ENCODE results near the gene EPSTI1.

EPSTI1 gene

DNA sequence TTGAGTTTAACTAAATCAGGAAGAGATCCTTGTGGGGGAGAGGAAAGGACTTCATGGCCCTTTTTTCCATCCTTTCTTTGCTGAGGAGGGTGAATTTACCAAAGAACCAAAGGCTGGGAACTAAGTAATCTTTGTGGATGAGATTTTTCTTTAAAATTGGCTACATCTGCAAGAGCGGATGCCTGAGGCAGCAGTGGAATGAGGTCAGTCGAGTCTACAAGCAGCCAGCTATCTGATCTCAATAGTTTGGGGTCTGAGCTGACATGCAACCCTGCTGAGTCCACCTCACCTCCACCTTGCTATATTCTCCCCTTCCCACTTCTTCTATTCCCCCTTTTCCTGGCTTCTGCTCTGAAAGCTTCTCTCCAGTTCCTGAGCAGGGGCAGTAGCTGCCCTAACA lies 27.8 kb upstream of the EPSTI1 start:
- no peaks in the 10 kb centered on the region for H3K9me3 Mint-ChIP-seq
- H3K36me3 Mint-ChIP-seq (ENCODE audit: low read depth), result no peaks in the 10 kb centered on the region
- H3K27me3 Mint-ChIP-seq, result no peaks in the 10 kb centered on the region
- no peak overlapping the region for H3K27ac Mint-ChIP-seq
- H3K4me1 Mint-ChIP-seq (ENCODE audit: low read depth), result peaks cover 14% of the 10 kb centered on the region
- no peak overlapping the region for H3K4me3 Mint-ChIP-seq

DNA sequence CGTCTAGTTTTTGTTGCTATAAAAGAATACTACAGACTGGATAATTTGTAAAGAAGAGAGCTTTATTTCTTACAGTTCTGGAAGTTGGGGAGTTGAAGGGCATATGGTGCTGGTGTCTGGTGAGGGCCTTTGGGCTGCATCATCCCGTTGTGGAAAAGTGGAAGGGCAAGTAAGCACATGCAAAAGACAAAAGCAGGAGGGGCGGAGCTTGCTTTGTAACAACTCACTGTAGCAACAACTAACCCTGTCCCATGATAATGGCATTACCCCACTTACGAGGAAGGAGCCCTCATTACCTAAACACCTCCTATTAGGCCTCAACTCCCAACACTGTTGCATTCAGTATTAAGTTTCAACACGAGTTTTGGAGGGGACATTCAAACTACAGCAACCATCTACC lies 24.2 kb upstream of the EPSTI1 start:
- Mint-ChIP-seq H3K27me3 (no peaks in the 10 kb centered on the region), H3K4me1 (ENCODE audit: low read depth) (no peaks in the 10 kb centered on the region), H3K27ac (no peak overlapping the region), H3K9me3 (no peaks in the 10 kb centered on the region), H3K4me3 (no peak overlapping the region), H3K36me3 (ENCODE audit: low read depth) (no peaks in the 10 kb centered on the region)

DNA sequence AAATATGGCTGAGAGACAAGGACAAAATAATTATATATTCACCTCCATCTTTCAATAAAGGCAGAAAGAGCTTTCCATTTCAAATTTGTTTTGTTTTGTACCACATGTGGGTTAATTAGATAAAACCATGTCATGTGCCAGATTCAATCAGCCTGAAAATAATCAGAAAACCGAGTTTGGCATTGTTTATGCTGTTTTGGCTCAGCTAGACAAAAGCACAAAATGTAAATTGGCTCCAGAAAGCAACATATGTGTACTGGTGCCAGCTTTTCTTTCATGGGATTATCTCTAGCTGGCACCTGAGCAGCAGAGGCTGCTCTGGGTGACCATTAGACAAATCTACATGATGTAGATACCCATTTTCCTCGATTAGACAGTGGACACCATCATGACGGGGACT lies 22.1 kb upstream of the EPSTI1 start:
- Mint-ChIP-seq H3K4me3 (no peak overlapping the region), H3K9me3 (no peaks in the 10 kb centered on the region), H3K27ac (no peak overlapping the region), H3K4me1 (ENCODE audit: low read depth) (no peaks in the 10 kb centered on the region), H3K36me3 (ENCODE audit: low read depth) (no peaks in the 10 kb centered on the region), H3K27me3 (no peaks in the 10 kb centered on the region)

DNA sequence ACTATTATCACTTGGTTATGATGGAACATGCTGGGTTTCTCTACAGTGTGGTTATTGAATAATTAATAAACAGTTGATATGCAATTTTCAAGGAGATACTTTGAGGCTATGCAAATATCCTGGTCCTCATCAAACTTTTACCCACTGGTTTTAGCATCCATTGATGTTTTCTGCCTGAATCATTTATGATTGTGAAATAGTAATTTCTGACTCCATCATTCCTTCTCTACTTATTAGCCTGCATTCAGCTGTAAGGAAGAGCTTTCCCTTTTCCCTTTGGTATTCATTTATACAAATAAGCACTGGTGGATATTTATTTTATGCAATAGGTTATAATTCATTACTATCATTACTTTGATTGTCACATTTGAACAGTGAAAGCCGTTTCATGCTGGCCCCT lies 17.5 kb upstream of the EPSTI1 start:
- Mint-ChIP-seq H3K9me3 (no peaks in the 10 kb centered on the region), H3K27me3 (peaks cover 4% of the 10 kb centered on the region), H3K36me3 (ENCODE audit: low read depth) (no peaks in the 10 kb centered on the region), H3K27ac (no peak overlapping the region), H3K4me1 (ENCODE audit: low read depth) (no peaks in the 10 kb centered on the region), H3K4me3 (no peak overlapping the region)

DNA sequence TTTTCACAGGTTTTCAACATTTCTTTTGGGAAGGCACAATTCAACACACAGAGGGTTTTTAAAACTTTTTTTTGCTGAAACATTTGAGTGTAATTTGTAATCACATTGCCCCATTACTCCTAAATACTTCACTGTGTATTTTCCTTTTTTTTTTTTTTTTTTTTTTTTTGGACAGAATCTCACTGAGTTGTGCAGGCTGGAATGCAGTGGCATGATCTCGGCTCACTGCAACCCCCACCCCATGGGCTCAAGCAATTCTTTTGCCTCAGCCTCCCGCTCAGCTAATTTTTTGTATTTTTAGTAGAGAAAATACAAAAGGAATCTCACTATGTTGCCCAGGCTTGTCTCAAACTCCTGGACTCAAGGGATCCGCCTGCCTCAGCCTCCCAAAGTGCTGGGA lies 16.6 kb upstream of the EPSTI1 start:
- H3K9me3 Mint-ChIP-seq, result no peaks in the 10 kb centered on the region
- H3K4me3 Mint-ChIP-seq, result no peak overlapping the region
- peak overlapping the region; percentile 15 for H3K27ac Mint-ChIP-seq
- H3K36me3 Mint-ChIP-seq (ENCODE audit: low read depth), result no peaks in the 10 kb centered on the region
- peaks cover 4% of the 10 kb centered on the region for H3K27me3 Mint-ChIP-seq
- H3K4me1 Mint-ChIP-seq (ENCODE audit: low read depth), result no peaks in the 10 kb centered on the region

DNA sequence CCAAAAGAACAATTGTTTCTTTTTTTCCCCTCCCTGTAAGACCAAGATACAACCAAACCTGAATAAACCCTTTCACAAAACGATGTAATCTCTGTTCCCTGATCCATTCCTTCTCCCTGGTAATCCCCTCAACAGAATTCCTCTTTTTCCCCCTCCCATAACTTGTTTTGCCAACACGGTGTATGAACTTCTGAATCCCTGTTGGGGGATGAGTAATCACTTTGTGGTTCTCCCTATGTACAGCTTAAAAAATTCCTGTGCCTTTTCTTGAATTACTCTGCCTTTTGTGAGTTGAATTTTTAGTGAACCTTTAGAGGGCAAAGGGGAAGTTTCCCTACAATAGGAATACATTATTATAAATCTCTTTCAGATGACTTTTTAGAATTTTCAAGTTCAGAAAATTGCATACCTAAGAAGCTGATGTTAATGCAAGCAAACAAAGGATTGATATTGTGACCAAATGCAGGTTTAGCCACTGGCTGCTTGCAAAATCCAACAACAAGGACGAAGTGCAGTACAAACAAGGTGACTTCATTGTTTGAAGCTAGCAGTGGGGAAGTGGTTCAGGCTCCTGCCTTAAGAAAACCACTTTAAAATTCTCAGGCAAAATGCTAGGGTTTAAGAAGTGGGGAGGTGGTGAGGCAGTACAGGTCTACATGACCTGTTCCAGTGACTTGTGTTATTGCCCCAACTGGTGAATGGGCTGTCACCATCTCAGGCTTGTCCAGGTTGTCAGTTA lies 15.0 kb upstream of the EPSTI1 start:
- H3K36me3 Mint-ChIP-seq (ENCODE audit: low read depth), result no peaks in the 10 kb centered on the region
- peaks cover 8% of the 10 kb centered on the region for H3K9me3 Mint-ChIP-seq
- H3K27me3 Mint-ChIP-seq, result peaks cover 4% of the 10 kb centered on the region
- H3K4me1 Mint-ChIP-seq (ENCODE audit: low read depth), result no peaks in the 10 kb centered on the region
- H3K27ac Mint-ChIP-seq, result no peak overlapping the region
- no peak overlapping the region for H3K4me3 Mint-ChIP-seq

DNA sequence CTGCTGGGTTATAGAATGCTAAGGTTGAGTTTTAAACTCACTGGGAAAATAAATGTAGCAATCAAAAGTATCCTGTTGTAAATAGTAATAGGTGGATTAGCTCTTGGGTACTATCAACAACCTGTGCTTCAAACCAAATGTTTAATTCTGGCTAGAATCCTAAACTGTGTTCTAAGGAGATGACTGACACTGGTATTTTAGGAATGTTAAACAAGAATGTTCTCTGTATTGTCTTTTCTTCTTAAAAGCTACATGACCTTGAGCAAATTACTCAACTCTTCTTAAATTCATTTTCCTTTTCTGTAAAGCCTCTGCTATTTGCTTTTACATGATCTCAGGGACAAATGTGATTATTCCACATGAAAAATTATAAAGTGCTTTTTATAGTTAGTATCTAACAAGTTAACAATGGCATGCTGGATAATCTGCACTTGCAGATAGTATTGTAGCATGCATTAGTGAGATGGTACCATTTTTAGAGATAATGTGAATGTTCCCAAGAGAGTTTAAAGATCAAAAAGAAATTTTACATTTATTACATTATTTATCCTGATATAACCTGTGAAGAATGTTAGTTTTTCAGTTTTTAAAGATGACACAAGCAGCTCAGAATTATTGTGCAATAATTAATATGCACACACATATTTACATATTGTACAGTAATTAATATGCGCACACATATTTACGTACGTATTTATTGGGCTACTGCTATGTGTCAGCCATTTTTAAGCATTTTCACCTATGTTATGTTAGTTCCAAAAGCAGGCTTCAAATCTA lies 13.6 kb upstream of the EPSTI1 start:
- Mint-ChIP-seq H3K4me3 (no peak overlapping the region), H3K27me3 (peaks cover 4% of the 10 kb centered on the region), H3K9me3 (peaks cover 13% of the 10 kb centered on the region), H3K27ac (no peak overlapping the region), H3K4me1 (ENCODE audit: low read depth) (no peaks in the 10 kb centered on the region), H3K36me3 (ENCODE audit: low read depth) (no peaks in the 10 kb centered on the region)

DNA sequence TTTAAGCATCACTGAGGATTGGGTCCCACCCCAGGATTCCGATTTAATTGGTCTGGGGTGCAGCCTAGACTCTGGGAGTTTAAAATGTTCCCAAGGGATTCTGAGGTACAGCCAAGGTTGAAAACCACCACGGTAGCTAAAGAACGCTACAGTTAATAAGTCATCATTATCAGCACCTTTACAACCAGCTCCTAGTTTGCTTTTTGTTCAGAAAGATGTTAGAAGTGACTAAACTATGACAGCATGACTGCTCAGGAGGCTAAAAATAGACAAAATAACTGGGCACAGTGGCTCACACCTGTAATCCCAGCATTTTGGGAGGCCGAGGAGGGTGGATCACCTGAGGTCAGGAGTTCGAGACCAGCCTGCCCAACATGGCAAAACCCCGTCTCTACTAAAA lies 11.7 kb upstream of the EPSTI1 start:
- Mint-ChIP-seq H3K27ac (no peak overlapping the region), H3K27me3 (peaks cover 4% of the 10 kb centered on the region), H3K36me3 (ENCODE audit: low read depth) (no peaks in the 10 kb centered on the region), H3K4me1 (ENCODE audit: low read depth) (no peaks in the 10 kb centered on the region), H3K9me3 (peaks cover 13% of the 10 kb centered on the region), H3K4me3 (no peak overlapping the region)

DNA sequence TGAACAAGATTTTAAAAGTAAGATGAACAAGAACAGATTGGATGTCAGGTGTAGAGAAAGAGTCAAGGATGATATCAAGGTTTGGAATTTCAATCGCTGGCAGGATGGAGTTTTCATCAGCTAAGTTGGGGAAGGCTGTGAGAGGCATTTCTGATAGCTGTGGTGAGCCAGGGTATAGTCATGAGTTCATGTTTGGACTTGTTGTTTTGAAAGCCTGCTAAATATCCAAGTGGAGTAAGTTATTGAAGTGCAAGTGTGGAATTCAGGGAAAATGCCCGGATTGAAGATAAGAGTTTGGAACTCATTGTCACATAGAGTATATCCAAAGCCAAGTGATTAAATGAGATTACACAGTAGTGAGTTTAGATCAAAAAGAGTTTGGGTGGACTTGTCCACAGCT lies 11.0 kb upstream of the EPSTI1 start:
- Mint-ChIP-seq H3K4me3 (no peak overlapping the region), H3K27me3 (no peaks in the 10 kb centered on the region), H3K9me3 (peaks cover 13% of the 10 kb centered on the region), H3K4me1 (ENCODE audit: low read depth) (peaks cover 1% of the 10 kb centered on the region), H3K36me3 (ENCODE audit: low read depth) (no peaks in the 10 kb centered on the region), H3K27ac (no peak overlapping the region)

DNA sequence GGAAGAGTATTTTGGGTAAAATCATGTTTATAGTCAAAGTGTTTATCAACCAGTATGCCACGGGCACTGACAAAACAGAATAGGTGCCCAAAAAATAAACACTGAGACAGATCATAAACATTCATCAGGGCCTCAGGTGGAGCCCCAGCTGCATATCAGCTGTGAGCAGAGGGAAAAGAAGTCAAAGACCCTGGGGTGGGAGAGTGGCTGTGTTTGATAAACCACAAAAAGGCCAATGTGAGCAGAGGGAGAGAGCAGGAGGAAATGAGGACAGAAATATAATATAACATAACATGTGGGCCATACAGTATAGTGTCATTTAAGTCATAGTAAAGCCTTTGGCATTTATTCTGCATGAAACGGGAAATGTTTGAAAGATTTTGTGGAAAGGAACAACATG lies 10.0 kb upstream of the EPSTI1 start:
- Mint-ChIP-seq H3K36me3 (ENCODE audit: low read depth) (no peaks in the 10 kb centered on the region), H3K27me3 (no peaks in the 10 kb centered on the region), H3K9me3 (peaks cover 13% of the 10 kb centered on the region), H3K27ac (no peak overlapping the region), H3K4me3 (no peak overlapping the region), H3K4me1 (ENCODE audit: low read depth) (peaks cover 11% of the 10 kb centered on the region)

DNA sequence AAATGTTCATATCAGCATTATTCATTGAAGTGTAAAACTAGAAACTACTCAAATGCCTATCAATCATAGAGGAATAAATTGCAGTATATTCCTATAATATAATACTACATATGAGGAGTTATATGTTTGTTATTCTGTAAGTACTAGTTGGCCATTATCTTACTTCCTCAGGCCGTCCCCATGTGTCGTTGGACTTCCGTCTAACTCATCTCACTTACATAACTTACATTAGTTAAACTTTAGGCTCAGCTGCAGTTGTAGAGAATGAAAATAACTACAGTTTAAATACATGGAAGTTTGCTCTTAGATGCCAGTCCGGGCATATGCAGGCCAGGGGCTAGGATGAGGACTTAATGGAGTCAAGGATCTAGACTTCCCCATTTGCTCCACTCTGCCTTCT lies 8.6 kb upstream of the EPSTI1 start:
- no peak overlapping the region for H3K27ac Mint-ChIP-seq
- no peak overlapping the region for H3K4me3 Mint-ChIP-seq
- peaks cover 24% of the 10 kb centered on the region for H3K4me1 Mint-ChIP-seq (ENCODE audit: low read depth)

DNA sequence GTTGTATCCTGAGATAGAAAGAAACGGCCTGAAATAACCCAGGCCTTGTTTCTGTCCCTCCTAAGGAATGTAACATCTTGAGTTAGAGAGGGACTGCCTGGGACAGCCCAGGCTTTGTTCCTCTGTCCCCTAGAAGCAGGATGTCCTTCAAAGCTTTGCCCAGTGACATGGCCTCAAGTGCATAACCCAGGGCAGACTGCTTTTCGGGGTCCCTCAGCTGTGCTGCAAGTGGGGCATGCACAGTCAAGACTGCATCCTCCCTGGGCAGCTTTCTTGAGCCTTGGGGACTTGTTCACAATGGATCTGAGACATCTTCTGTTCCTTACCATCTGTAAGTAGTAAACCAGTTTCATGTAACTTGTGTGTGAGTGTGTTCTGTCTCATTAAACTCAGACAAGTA lies 7.5 kb upstream of the EPSTI1 start:
- Mint-ChIP-seq H3K36me3 (ENCODE audit: low read depth) (no peaks in the 10 kb centered on the region), H3K27ac (no peak overlapping the region), H3K4me1 (ENCODE audit: low read depth) (peaks cover 33% of the 10 kb centered on the region), H3K9me3 (peaks cover 13% of the 10 kb centered on the region), H3K4me3 (no peak overlapping the region), H3K27me3 (no peaks in the 10 kb centered on the region)

More for the DNA sequence above, 8.6 kb upstream of the EPSTI1 start:
- Mint-ChIP-seq H3K27me3 (no peaks in the 10 kb centered on the region), H3K9me3 (peaks cover 13% of the 10 kb centered on the region), H3K36me3 (ENCODE audit: low read depth) (no peaks in the 10 kb centered on the region)

DNA sequence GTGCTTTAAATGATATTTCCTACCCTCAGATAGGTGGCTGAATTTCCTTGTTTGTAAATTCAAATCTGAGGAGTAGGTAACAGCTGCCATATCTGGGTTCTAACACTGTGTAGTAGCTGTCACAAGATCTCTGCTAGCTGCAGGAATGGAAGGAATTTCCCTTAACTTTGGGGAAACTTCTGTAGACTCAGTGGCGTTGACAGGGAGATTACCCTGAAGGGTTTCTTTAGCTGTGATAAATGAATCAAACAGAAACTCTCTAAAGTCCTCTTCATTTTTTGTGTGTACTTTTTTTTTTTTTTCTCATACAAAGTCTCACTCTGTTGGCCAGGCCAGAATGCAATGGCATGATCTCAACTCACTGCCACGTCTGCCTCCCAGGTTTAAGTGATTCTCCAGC lies 5.3 kb upstream of the EPSTI1 start:
- no peaks in the 10 kb centered on the region for H3K27me3 Mint-ChIP-seq
- peaks cover 9% of the 10 kb centered on the region for H3K9me3 Mint-ChIP-seq
- no peak overlapping the region for H3K4me3 Mint-ChIP-seq
- peak overlapping the region; percentile 15 for H3K27ac Mint-ChIP-seq
- peaks cover 52% of the 10 kb centered on the region for H3K4me1 Mint-ChIP-seq (ENCODE audit: low read depth)
- no peaks in the 10 kb centered on the region for H3K36me3 Mint-ChIP-seq (ENCODE audit: low read depth)

DNA sequence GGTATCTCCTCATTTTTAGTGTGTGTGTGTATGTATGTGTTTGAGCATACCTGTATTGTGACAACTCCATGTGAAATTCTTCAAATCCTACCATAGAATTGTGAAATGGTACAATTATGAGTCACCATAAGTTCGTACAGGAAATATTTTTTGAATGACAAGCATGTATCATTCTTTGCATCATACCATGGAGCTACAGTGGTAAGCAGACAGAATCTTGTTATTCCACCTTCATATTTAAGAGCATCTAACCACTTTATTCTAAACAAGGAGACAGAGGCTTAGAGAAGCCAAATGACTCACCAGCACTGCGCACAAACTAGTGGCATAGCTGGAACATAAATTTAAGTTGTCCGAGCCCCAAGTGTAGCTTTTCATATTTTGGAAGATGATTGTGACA lies 4.5 kb upstream of the EPSTI1 start:
- Mint-ChIP-seq H3K27ac (peak overlapping the region; percentile 2), H3K4me3 (peak overlapping the region; percentile 0), H3K4me1 (ENCODE audit: low read depth) (peaks cover 58% of the 10 kb centered on the region), H3K36me3 (ENCODE audit: low read depth) (no peaks in the 10 kb centered on the region), H3K9me3 (peaks cover under 1% of the 10 kb centered on the region), H3K27me3 (no peaks in the 10 kb centered on the region)

DNA sequence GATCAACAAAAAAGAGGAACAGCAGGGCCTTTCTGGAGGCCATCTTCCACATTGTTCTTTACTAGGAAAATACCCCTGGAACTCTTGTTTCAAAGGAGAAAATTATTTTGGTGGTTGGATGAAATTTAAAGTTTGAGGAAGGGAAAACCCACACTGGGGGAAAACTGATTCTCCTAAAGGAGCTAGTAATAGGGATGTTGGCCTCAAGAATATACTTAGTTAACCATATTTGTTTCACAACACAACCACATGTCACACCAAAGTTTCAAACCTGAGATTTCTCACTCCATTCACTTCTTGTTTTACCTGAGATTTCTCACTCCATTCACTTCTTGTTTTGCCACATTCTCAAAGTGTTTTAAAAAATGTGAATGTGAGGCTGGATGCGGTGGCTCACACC lies 2.8 kb upstream of the EPSTI1 start:
- Mint-ChIP-seq H3K27ac (no peak overlapping the region), H3K9me3 (no peaks in the 10 kb centered on the region), H3K27me3 (no peaks in the 10 kb centered on the region), H3K4me1 (ENCODE audit: low read depth) (peaks cover 75% of the 10 kb centered on the region), H3K36me3 (ENCODE audit: low read depth) (no peaks in the 10 kb centered on the region), H3K4me3 (no peak overlapping the region)

DNA sequence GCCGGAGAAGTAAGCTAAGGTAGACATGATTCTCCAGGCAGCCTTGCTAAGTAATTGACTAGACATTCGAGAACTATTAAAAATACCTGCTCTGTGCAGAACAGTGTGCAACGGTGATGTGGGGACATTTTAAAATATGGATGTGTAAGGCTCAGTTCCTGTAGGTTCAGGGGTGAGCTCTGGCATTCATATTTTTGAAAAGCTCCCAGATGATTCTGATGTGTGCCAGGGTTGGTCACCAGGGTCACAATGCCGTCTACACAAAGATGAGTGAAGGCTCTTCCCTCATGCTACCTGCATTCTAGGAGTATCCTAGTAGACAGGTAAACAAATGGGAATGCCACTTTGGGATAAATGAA lies 702 bp upstream of the EPSTI1 start:
- peaks cover 77% of the 10 kb centered on the region for H3K4me1 Mint-ChIP-seq (ENCODE audit: low read depth)
- peak overlapping the region; percentile 98 for H3K27ac Mint-ChIP-seq
- no peaks in the 10 kb centered on the region for H3K36me3 Mint-ChIP-seq (ENCODE audit: low read depth)
- peak overlapping the region; percentile 88 for H3K4me3 Mint-ChIP-seq
- no peaks in the 10 kb centered on the region for H3K9me3 Mint-ChIP-seq
- no peaks in the 10 kb centered on the region for H3K27me3 Mint-ChIP-seq

Measured in stimulated activated naive CD8-positive, alpha-beta T cell treated with anti-CD3 and anti-CD28 coated beads, Interleukin-15, Interleukin-2, amounts not matched to agents 100 ng/mL and 50 ng/mL, for 24 hours (primary cell).